Activated gamma-delta T cell (primary cell): ENCODE data around the gene SIRT5.

Experiments used
- DNase-seq: peaks from one replicate; lab custom pipeline; 2025; lab: John Stamatoyannopoulos, UW

SIRT5 gene

GRCh38 chr6:13589801-13590200, 15.4 kb downstream of the SIRT5 start:
- DNase-seq: no peak

GRCh38 chr6:13590574-13591153, 16.3 kb downstream of the SIRT5 start:
- no peak for DNase-seq

- DNase-seq: no peak
Measured at GRCh38 chr6:13591205-13591921, 17.0 kb downstream of the SIRT5 start.

GRCh38 chr6:13593103-13593502, 18.7 kb downstream of the SIRT5 start:
- no peak for DNase-seq

GRCh38 chr6:13593720-13594119, 19.3 kb downstream of the SIRT5 start:
- no peak for DNase-seq

- no peak for DNase-seq
Measured at GRCh38 chr6:13597073-13597472, 22.7 kb downstream of the SIRT5 start.

GRCh38 chr6:13600036-13600435, 25.6 kb downstream of the SIRT5 start:
- DNase-seq: no peak

GRCh38 chr6:13604135-13604534, 29.7 kb downstream of the SIRT5 start:
- DNase-seq: no peak

GRCh38 chr6:13604546-13605416, 30.4 kb downstream of the SIRT5 start:
- no peak for DNase-seq

- DNase-seq: no peak
Measured at GRCh38 chr6:13605634-13606033, 31.2 kb downstream of the SIRT5 start.

GRCh38 chr6:13611715-13612114, 37.3 kb downstream of the SIRT5 start:
- DNase-seq: no peak

GRCh38 chr6:13613029-13613594, 38.7 kb downstream of the SIRT5 start:
- no peak for DNase-seq

- DNase-seq: peak; percentile 20
Measured at GRCh38 chr6:13614126-13614925, 39.9 kb downstream of the SIRT5 start.

GRCh38 chr6:13614926-13615791, 40.8 kb downstream of the SIRT5 start, which contains the start of gene NOL7:
NOL7 (plus strand) TSS chr6:13615335; CDS start chr6:13615359, 24 bp downstream.
- DNase-seq: peak; percentile 89

- peak; percentile 22 for DNase-seq
Measured at GRCh38 chr6:13615792-13616120, 41.4 kb downstream of the SIRT5 start.

GRCh38 chr6:13617066-13617465, 42.7 kb downstream of the SIRT5 start:
- DNase-seq: no peak

GRCh38 chr6:13624871-13625288, 50.5 kb downstream of the SIRT5 start:
- DNase-seq: no peak

GRCh38 chr6:13629459-13630116, 55.2 kb downstream of the SIRT5 start:
- DNase-seq: no peak

- DNase-seq: no peak
Measured at GRCh38 chr6:13630499-13630898, 56.1 kb downstream of the SIRT5 start.

GRCh38 chr6:13633343-13633742, 58.9 kb downstream of the SIRT5 start:
- DNase-seq: no peak
